Fibroblast of skin of back (primary cell): ENCODE data around the gene ADAMTS8.
A peak's percentile ranks its signal among the peaks of the same experiment; 100 is the strongest.
"Not testable (repeated sequence)": the region's sequence is repeated elsewhere in the genome, so short reads cannot be mapped to it uniquely, and the experiment has no call there.

Source experiments
- DNase-seq: peaks from one replicate; pipeline ENCODE4 v3.0.0-alpha.2; 2013

The ADAMTS8 gene

DNA sequence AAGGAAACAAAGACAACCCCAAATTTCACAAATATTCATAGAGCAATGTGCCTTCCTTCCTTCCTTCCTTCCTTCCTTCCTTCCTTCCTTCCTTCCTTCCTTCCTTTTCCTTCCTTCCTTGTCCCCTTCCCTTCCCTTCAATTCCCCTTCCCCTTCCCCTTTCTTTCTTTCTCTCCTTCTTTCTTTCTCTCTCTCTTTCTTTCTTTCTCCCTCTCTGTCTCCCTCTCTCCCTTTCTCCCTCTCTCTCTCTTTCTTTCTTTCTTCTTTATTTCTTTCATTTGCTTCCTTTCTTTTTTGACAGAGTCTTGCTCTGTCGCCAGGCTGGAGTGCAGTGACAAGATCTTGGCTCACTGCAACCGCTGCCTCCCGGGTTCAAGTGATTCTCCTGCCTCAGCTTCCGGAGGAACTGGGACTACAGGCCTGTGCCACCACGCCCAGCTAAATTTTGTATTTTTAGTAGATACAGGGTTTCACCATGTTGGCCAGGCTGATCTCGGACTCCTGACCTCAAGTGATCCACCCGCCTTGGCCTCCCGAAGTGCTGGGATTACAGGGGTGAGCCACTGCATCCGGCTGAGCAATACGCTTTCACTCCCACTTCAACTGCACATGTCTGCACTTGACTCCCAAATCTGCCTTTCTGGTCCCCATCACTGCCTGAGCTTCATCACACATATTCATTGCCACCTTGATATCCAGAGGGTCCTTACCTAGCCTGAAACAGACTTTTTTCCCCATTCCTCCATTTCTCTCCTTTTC lies 10.2 kb upstream of the ADAMTS8 start:
- DNase-seq = not testable (repeated sequence)

DNA sequence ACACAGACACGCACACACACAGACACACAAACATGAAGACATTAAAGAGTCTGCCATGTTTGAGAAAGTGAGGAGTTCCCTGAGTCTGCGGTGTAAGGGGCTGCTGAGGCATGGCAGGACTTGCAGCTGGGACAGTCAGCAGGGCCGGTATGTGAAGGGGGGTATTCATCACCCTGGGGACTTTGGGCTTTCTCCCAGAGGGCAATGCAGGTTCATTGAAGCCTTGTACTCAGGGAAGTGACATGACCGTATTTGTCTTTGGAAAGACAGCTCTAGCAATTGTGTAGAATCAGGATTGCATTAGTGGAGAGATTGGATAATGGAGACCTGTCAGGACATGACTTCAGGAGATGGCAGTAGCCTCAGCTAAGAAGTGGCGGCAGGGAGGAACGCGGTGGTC lies 9.4 kb upstream of the ADAMTS8 start:
- no peak for DNase-seq

DNA sequence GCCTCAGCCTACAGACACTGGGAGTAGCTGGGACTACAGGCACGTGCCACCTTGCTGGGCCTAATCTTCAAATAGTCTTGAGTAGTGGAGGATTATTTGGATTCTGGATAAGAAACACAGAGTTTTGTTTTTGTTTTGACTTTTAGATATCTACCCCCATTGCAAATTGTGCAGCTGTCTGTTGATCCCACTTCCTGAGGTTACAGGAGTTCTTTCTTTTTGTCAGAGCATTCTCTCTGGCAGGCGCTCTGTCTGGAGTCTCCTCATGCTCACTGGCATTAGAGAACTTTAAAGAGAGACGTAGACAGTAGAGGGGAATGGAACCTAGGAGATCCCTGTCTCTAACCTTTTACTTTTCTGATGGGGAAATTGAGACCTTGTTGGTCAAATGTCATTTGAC lies 7.8 kb upstream of the ADAMTS8 start:
- no peak for DNase-seq

DNA sequence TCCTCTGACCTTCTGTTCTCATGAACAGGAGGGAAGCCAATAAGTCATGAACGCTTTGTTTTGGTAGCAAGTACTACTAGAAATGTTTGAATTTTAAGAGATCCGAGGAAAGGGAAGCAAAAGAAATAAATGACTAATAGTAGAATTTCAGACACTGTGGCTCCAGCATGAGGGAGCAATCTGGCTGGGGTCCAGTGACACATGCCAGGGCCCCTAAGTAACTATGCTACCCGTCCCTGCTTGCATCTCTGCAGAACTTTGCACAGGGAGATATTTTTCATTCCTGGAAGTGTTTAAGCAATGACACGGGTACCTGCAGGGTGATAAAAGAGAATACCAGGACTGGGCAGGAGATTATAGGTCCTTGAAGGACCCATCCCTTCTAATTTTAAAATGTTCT lies 7.3 kb upstream of the ADAMTS8 start:
- DNase-seq = peak; percentile 75

DNA sequence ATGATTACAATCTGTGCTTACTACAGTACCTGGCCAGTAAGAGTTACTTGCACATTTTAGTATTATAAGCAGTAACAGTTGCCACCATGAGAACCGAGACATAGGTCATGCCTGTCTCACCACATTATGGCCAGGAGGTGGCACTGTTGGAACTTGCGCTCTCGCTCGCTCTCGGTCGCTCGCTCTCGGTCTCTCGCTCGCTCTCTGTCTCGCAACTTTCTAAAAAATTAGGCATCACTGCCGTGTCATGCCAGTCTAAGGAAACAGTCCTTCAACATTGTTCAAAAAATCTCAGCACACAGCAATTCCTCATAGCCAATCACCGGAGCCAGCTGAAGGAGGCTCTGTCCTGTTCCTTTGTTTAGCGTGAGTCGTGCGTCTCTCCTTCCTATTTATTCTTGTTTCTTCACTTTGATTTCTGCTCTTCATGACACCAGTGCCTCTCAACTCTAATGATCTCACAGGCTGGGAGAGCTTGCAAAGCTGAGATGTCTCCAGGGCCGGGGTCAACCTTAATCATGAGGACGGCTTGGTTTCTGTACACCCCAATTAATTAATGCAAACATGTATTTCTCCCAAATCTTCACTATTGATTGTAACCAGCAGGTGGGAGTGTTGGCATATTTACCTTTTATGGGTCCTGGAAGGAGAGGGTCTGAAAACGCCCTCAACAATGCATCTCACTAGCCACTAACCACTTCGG lies 6.3 kb upstream of the ADAMTS8 start:
- DNase-seq = peak; percentile 78

DNA sequence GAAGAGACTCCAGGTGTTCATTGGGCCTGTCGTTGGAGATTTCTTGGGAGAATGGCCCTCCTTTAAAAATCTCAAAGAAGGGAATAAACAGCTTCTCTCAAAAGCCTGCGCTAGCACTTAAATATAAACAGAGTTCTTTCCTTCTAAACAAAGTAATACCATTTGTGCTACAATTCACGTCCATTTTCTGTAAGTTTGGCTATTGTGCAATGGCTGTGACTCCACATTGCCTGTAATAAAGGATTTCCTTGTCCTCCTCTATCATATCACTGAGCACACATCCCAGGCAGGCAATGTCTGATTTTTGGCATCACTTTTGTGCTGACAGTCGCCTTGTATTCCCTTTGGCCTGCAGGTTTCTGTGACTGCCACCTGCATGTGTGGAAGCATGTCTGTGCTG lies 4.9 kb upstream of the ADAMTS8 start:
- DNase-seq = no peak

DNA sequence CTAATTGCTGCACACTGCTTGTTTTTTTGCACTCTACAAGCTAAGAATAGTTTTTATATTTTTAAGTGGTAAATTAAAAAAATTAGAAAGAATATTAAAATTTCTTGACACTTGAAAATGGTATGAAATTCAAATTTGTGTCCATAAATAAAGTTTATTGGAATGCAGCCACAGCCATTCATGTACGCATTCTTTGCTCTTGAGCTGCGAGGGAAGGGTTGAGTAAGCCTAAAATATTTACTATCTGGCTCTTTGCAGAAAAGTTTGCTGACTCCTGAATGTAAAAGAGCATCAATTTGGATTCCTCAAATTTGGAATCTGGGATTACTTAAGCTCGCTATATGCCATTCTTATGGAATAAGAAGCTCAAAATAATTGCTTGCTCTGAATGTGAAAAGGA lies 3.4 kb upstream of the ADAMTS8 start:
- peak; percentile 36 for DNase-seq

DNA sequence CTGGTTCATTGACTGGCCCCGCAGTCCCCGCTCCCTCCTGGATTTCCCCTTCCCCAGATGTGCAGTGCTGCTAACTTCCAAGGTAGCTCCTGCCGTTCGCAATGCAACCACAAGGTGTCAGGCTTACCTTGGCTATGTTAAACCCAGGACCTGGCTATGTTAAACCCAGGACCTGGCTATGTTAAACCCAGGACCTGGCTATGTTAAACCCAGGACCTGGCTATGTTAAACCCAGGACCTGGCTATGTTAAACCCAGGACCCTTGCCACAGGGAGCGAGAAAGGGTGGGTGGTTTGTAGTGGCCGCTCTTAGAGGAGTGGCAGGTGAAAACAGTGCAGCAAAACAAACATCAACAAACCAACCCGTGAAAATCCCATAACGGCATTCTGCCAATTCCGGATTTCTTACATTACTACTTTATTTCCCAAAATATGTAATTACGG lies 2.9 kb upstream of the ADAMTS8 start:
- DNase-seq = peak; percentile 56

DNA sequence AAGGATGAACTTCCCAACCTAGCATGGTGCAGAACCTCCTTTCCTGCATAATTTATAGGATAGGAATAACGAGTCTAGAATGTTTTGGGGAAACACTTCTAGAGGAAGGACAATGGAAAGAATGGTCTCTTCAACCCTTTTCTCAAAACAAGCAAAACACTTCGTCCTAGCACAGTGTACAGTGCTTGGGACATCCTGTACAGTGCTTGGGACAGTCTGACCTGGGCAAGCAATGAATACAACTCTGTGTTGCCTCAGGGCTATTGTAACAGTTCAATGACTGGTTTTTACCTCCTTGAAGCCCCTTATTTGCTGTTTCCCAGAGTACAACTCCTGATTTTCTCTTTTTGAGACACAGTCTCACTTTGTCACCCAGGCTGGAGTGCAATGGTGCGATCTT lies 1.6 kb upstream of the ADAMTS8 start:
- DNase-seq = no peak

DNA sequence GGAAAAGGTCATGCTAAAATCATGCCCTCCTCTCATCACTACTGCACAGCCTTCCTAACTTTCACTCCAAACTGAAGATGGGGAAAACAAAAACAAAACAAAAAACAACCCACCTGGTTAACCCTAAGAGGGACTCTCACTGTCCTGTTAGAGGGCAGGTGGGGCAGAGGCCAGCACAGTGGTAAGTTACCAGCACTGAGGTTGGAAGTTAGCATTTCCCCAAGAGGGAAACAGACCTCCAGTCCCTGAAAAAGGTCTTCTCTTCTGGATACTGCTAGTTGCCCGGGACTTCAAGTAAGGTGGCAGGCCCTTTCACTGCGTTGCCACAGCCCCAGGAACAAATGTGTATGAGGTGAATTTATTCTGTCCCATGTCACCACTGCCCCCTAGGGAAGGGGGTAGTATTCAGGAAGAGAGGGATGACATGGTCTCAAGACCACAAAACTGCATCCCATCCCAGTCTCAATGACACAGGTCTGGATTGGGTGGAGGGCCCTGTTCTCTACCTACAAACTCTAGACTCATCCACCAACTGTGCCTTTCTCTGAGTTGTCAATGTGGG lies 792 bp upstream of the ADAMTS8 start:
- no peak for DNase-seq

DNA sequence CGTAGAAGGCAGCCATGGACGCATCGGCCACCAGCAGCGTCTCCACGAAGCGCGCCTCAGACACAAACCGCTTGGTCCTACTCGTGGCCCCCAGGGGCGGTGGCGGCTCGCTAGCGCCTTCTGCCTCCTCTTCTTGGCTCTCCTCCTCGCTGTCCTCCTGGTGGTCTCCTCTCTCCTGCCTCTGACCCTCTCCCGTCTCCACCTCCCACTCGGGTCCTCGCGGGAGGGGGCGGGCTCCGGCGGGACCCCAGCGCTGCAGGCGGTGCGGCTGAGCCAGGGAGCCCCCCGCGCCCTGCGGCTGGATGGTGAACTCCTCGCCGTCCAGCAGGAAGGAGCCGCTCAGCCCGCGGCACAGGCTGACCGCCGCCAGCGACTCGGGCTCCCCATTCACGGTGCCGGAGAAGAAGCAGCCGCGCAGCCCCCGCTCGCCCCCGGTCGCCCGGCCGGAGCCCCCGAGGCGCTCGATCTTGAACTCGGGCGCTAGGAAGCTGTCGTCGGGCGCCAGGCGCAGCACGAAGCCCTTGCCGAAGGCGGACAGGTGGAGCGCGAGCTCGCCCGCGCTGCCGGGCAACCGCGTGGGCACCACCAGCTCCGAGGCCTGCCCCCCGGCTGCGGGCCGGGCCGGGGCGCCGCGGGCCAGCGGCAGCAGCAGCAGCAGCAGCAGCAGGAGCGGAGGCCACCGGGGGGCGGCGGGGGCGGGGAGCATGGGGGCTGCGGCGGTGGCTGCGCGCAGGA lies 661 bp downstream of the ADAMTS8 start:
- no peak for DNase-seq

DNA sequence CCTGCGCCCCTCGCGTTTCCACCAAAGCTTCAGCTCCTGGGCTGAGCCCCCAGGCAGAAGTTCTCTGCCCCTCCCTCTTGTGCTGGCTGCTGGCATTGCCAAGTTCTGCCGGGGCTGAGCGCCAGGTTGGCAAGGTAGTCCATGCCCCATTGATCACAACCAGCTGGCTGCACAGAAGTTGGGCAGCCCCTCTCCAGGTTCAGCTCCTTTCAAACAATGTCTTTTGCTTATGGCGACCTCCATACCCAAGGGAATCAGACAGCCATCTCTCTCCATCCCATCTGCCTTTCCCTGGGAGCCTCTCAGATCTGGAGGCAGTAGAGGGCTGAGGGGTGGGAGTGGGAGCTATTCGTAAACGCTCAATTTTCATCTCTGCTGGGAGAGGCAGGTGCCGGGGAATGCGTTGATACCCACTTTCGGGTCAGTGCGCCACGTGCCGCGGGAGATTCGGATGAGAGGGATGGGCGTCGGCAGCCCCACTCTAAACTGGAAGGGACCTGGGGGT lies 1.5 kb downstream of the ADAMTS8 start:
- DNase-seq = no peak

DNA sequence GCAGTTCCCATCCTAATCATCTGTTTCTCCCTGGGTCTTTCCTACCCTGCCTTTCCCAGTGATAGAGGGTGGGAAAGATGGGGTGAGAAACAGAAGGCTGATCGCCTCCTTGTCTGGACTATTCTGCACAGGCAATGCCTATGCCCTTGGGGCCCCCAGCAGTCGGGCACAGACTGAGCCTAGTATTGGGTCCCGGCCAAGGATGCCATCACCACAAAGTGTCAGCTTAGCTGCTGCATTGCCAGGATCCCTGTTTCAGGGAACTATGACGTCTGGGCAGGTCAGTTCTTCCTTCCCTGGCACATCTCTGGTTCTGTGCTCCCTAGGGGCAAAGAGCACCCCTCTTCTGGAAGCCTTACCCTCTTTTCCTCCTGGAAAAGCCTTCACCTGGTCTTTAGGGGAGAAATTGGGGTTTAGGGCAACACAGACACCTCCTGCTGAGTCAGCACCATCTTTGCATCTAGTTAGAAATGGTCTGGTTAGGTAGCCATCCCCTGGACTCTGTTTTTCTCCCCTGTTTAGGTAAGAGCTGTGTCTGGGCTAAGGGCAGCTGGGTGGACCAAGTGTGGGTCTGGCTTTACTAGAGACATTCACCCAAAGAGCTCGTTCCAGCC lies 2.1 kb downstream of the ADAMTS8 start:
- no peak for DNase-seq

DNA sequence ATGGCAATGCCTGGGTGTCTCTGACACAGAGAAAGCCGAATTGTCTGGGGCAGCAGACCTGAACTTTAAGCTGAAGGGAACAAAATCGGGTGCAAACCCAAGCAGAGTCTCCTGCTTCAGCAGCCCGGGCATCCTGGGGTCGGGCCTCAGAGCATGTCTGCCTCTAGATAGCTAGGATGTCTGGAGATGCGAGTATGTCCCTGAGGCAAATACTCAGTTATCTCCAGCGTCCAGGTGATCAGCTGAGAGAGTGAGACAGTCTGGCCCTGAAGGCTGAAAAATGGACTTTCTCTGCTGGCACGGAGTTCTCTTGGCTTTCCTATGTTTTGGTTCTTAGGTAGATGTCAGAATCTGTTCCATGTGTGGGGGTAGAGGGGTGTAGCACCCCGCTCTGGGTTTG lies 3.3 kb downstream of the ADAMTS8 start:
- DNase-seq = no peak

DNA sequence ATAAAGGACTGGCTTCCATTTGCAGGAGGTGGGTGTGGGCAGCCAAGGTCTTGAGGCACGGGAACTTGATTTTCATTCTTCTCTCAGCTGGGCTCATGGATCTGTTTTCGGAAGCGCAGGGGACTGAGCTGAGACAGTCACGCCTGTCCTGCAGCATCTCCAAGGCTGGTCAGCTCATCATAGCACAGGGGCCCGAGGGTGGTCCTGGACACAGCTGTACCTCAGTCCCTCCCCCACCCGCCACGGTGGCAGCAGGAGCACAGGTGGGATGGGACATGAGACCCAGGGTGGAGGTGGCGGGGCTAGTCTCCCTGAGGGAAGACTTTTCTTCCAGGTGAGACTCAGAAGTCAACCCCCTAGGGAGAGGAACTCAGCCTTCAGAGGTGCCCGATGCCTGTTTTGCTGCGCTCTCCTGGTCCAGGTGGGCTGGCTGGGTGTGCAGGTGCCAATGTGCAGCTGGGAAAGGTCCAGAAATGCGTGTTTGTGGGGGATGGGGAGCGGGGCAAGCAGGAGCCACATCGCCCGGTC lies 3.7 kb downstream of the ADAMTS8 start:
- no peak for DNase-seq

DNA sequence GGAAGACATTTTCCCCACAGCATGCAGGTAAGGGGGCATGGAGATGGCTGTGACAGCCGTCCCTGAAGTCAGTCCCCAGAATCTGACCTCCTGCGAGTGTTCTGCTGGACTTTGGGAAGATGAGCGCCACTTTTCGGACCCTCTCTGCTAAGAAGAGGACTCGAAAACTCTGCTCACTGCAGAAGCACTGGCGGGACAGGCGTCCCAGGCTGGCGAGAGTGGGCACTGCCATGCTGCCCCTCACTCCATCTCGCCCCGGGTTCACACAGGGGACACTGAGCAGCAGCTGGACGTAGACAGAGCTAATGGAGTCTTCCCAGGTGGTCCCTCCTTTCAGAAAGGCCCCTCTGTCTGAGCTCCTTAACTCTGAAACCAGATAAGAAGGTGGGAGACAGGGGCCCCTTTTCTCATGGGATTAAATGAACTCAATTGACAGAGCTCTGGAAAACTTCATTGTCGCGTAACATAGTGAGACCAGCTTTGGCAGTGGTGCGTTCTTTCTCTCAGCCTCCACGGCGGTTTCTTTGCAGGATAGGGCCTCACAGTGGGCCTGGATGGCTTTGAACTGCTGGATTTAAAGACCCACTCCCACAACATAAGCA lies 4.8 kb downstream of the ADAMTS8 start:
- DNase-seq = no peak

DNA sequence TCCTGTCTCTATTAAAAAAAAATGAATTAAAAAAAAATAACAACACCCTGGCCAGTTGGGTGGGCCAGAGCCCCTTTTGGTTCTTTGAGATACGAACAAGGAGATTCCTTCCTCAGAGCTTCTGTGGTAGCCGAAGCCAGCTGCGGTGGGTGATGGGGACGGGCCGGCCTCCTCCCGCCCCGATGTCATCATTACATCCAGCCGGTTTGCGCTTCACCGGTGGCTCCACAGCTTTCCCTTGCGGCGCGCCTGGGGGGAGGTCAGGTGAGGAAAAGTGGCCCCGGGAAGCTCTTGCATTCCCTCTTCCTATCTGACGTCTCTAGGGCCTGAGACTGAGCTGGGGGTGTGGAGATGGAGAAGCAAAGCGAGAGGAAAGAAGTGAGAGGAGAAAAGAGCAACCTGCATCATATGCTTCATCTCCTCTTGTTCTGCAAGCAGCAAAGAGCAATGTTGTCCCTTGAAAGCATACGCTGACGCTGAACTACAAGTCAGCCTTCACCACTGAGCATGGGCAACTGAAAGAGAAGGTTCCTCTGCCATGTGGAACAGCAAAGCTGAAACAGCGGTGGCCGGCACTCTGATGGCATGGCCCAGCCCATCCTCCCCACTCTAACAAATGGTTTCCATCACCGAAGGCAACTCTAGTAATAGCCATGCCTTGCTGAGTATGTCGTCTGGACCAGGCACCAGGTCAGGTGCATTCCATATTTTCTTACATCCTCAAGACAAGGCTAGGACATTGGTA lies 6.0 kb downstream of the ADAMTS8 start:
- no peak for DNase-seq

DNA sequence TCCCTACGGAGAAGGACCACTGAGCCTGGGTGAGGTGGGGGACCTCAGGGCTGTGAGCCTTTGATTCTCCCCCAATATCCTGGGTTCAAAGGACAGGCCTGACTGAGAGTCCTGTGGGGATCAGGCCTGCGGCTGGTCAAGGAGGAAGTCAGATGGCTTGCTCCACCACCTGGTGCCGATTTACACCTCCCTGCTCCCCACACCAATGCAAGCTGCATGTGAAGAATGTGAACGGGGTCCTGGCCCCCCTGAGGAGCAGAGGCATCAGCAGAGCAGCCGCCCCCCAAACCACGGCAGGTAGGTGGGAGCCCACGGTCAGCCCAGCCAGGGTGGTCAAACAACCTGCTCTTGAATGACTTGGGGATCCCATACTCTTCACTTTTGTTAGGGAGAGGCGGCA lies 6.7 kb downstream of the ADAMTS8 start:
- no peak for DNase-seq

DNA sequence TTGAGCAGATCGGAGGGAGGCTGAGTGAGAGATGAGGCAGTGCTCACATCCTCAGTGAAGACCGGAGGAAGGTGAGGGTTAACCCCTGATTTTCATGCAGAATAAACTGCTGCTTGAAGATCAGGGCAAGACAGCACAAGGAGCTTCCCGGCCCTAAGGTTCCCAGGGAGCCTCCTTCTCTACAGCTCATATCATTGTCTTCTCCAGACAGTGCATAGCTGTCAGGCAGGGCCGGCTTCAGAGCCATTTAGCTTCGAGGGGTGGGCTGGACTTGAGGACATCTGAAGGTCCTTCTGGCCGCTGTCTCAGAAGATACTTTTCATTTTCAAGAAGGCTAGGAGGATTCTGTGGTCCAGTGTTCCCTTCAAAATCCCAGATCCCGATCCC lies 7.2 kb downstream of the ADAMTS8 start:
- DNase-seq = no peak

DNA sequence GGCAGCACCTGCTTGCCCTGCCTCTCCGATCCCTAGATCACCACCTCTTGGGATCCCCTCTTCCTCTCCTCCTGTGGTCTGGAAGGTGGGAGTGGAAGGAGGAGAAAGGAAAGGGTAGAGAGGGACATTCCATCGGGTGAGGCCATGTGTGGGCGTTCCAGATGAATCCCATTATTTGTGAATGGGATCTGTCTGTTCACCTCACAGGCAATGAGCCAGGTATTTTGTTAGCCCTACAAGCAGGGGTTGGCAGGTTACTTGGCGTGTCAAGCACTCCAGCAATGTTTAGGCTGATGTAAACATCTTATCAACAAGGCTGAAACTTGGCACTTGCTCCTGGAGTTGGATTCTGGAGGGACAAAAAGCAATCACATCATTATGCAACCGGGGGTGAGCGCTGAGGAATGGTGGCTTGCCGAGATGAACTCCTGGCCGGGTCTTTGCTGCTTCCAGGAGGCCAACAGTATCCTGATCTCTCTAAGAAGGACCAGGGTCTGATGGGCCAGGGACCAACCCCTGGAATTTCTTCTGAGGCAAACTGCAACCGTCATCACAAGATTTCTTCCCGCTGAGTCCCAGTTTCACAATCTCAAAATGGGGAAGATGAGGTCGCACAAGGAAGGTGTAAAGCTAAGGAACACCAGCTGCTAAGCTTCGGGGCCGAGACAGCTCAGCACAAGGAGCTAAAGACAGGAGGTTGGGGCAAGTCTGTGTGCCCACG lies 7.8 kb downstream of the ADAMTS8 start:
- DNase-seq = no peak

DNA sequence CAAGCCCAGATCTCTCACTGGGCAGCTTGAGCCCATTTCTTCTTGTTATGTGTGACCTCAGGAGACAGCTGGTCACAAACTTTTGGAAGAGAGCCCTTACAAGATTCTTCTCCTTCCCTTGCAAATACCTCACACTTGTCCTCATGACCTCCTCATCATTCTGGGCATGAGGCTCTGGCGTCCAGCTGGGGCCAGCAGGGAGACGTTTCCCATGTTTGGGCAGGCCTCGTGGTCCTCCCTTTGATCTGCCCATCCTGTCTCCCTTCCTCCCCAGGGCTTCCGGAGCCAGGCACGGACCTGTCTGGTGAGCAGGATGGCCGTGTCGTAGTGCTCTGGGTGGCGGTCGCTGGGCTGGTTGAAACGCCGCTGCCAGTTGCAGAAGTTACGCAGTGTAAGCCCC lies 9.7 kb downstream of the ADAMTS8 start:
- no peak for DNase-seq
